ENCODE measurements around the gene KAT6B.
"Not testable (repeated sequence)": the region's sequence is repeated elsewhere in the genome, so short reads cannot be mapped to it uniquely, and the experiment has no call there.

The KAT6B gene

GRCh38 chr10:74916283-74916682 is 89.9 kb downstream of the KAT6B start:
- DNase-seq (ENCODE audit: low read depth in 2 of 2, low spot score in 1 of 2), result no peak

- DNase-seq (ENCODE audit: low read depth in 2 of 2, low spot score in 1 of 2), result no peak
These were observed 91.2 kb downstream of the KAT6B start for GRCh38 chr10:74917481-74918077.

- no peak for DNase-seq (ENCODE audit: low read depth in 2 of 2, low spot score in 1 of 2)
These were observed 93.3 kb downstream of the KAT6B start for GRCh38 chr10:74919671-74920070.

GRCh38 chr10:74921070-74921469 is 94.7 kb downstream of the KAT6B start:
- DNase-seq (ENCODE audit: low read depth in 2 of 2, low spot score in 1 of 2), result not testable (repeated sequence)

DNA sequence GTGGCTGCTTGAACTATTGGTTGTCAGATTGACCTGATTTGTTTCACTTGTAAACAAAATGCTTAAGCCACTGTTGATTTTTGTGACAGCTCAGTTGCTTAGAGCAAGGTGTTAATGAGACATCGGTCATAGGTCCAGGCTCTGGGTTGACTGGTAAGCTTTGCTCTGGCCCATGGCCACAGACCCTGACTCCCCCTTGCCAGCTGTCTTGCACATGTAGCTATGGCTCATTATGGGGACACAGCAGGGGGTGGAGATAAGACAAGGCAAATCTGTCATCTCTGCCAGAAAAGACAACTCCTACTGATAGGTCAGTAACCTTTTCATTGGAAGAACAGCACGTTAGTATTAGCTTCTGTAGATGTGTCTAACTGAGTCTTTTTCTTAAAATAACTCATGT is 95.3 kb downstream of the KAT6B start:
- DNase-seq (ENCODE audit: low read depth in 2 of 2, low spot score in 1 of 2), result no peak

DNA sequence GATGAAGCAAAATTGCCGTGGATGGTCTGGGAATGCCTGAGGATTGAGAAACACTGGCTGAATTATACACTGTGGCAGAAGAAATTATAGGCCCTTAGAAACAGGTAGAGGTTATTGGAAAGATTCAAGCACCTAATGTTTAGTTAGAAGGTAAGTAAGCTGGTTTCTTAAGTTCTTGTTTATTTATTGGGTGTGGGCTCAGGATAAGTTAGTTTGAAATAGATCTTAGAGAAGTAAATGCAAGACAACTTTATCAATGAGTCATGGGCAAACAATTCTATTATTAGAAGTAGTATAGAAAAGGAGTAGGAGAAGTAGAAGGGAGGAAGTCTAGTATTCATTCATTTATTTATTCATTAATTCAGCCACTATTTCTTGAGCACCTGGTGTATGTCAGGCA is 96.5 kb downstream of the KAT6B start:
- DNase-seq (ENCODE audit: low read depth in 2 of 2, low spot score in 1 of 2), result no peak

DNA sequence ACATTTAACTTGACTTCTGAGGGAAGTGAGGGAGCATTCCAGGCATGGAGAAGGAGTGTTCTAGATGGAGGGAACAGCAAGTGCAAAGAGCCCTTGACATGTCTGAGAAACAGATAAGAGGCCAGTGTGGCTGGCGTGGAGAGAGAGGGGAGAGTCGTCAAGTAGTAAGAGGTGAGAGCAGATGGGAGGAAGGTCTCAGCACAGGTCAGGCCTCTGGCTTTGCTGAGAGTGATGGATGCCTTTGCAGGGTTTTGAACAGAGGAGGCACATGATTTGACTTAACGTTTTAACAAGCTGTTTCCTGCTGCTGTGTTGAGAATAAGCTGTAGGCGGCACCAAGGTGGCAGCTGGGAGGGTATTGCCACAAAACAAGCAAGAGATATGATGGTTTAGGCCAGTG is 97.2 kb downstream of the KAT6B start:
- DNase-seq (ENCODE audit: low read depth in 2 of 2, low spot score in 1 of 2), result no peak

GRCh38 chr10:74924251-74924963 is 98.0 kb downstream of the KAT6B start:
- no peak for DNase-seq (ENCODE audit: low read depth in 2 of 2, low spot score in 1 of 2)

DNA sequence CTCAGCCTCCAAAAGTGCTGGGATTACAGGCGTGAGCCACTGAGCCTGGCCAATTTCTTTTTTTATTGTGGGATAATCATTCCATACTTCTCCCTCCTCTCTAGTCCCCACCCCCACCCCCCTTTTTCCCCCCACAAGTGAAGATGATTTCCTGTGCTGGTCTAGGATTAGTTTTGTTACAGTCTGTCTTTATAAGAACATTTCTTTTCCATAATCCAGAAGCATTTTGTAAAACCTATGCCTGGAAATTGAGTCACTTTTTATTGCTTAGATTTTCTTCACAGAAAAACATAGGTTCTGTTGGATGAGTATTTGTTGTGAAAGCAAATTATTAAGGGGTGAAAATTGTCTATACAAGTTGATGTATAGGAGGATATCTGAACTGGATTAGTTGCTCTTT is 98.9 kb downstream of the KAT6B start:
- DNase-seq (ENCODE audit: low read depth in 2 of 2, low spot score in 1 of 2), result no peak

- no peak for DNase-seq (ENCODE audit: low read depth in 2 of 2, low spot score in 1 of 2)
These were observed 99.3 kb downstream of the KAT6B start for GRCh38 chr10:74925708-74926107.

GRCh38 chr10:74926791-74927585 is 100.6 kb downstream of the KAT6B start:
- no peak for DNase-seq (ENCODE audit: low read depth in 2 of 2, low spot score in 1 of 2)

GRCh38 chr10:74927701-74928100 is 101.3 kb downstream of the KAT6B start:
- DNase-seq (ENCODE audit: low read depth in 2 of 2, low spot score in 1 of 2), result no peak

- no peak for DNase-seq (ENCODE audit: low read depth in 2 of 2, low spot score in 1 of 2)
These were observed 102.4 kb downstream of the KAT6B start for GRCh38 chr10:74928742-74929191.

- DNase-seq (ENCODE audit: low read depth in 2 of 2, low spot score in 1 of 2), result no peak
These were observed 102.8 kb downstream of the KAT6B start for GRCh38 chr10:74929197-74929596.

GRCh38 chr10:74930965-74931364 is 104.6 kb downstream of the KAT6B start:
- DNase-seq (ENCODE audit: low read depth in 2 of 2, low spot score in 1 of 2), result no peak

DNA sequence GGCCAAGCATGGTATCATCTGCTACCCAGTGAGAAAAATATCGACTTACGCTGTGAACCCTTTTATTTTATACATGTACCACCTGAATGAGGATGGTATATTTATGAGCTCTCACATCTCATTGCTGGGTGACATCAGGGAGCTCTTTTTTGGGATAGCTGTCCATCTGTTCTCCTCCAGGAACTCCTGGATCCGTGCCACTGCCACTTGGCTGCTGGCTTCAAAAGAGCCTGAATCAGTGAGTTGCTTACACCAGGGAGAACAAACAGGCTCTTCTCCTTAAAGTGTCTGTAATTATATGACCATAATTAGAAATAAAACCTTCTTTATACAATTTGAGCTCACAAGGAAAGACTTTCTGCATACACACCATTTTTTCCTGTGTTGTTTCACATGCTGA is 106.2 kb downstream of the KAT6B start:
- no peak for DNase-seq (ENCODE audit: low read depth in 2 of 2, low spot score in 1 of 2)

DNA sequence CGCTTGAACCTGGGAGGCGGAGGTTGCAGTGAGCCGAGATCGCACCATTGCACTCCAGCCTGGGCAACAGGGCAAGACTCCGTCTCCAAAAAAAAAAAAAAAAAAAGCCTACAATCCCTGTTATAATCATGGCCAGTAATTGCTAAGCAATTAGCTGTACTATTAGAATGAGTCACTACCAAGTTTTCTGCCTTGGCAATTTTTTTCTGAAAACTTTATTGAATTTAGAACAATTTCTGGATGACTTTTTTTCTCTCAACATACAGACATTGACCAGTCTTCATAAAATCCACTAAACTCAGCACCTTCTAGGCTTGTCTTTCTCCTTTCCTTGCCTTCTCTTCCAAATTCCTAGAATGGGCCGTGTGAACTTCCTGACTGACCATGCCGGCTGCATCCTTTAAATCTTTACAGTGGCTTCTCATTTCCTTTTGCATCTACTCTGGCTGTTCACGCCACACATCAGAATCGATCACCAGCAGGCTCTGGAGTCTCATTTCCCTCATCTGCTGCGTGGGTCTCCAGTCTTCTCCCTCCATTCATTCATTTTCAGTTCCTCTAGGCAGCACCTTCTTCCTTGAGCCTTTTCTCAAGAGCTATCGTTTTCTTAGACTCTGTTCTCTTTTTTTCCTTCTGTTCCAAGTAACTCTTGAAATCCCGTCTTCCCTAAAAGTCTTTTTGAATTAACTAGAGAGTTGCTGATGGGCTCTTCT is 107.9 kb downstream of the KAT6B start:
- no peak for DNase-seq (ENCODE audit: low read depth in 2 of 2, low spot score in 1 of 2)

DNA sequence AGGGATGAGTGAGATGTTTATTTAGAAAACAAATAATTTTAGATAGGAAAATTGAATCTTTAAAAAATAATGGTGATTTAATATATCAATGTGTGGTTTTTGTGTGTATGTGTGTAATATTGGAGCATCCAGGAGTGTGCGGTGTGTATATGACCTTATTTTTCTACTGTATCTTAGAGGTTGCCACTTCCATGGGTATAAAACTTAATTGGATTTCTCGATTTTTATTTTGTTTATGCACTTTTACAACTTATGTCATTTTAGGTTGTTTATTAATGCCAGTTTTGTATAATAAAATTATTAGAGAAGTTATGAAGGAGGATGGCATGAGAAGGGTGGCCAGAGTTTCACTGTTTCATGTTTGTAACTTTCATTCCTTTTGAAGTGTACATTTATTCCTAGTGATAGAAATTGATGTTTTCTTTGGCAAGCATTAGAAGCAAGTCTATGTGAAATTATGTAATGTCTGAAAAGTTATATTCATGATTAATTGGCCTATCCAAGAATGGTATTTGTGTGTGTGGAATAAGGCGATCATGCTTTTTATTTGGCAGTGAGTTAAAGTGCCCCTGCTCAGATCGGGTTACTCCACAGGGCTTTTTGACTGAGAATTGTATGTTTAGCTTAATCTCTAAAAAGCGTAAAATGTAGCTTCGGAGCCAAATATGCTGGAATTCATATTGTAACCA is 110.3 kb downstream of the KAT6B start:
- DNase-seq (ENCODE audit: low read depth in 2 of 2, low spot score in 1 of 2), result no peak

DNA sequence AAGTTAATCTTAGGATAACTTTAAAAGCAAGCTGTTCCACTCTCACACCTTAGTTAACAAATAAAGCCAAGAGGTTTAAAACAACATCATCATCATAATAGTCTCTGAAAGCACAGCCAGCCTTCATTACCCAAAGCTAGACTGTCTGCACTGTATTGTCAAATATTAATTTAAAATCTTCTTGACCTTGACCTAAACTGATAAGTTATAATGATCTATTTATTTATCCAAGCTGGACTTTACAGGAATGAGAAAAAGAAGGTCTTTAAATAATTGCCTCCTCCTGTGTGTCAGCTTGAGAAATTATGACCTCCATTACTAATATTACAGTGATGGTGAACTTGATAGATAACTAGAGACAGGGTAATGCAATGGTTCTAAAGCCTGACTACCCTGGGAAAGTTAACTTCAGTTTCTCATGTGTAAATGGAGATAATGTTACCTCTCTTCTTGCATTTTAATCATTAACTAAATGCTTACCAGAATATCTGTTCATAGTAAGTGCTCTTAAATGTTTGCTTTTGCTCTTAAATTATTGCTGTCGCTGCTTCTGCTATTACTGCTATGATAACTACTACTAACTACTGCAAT is 111.0 kb downstream of the KAT6B start:
- DNase-seq (ENCODE audit: low read depth in 2 of 2, low spot score in 1 of 2), result no peak

GRCh38 chr10:74944205-74944604 is 117.8 kb downstream of the KAT6B start:
- no peak for DNase-seq (ENCODE audit: low read depth in 2 of 2, low spot score in 1 of 2)

All from stimulated activated CD8-positive, alpha-beta memory T cell treated with anti-CD3 and anti-CD28 coated beads, Interleukin-4, amount 100 ng/mL, for 1 hour (primary cell).